Measurements from ENCODE around the gene SCMH1.

The SCMH1 gene

GRCh38 chr1:40989066-40989465 lies 253.0 kb downstream of the SCMH1 start:
- no peak overlapping the region for H3K27ac ChIP-seq (ENCODE audit: low read depth, low read length)
- H3K9ac ChIP-seq (ENCODE audit: low read length): no peak overlapping the region
- H2AFZ ChIP-seq (ENCODE audit: low read depth, low read length, severe bottlenecking): no peak overlapping the region
- no peak overlapping the region for H3K4me2 ChIP-seq (ENCODE audit: low read depth, low read length, poor library complexity, severe bottlenecking)
- no peaks in the 10 kb centered on the region for H3K9me3 ChIP-seq (ENCODE audit: insufficient read depth, low read length)
- peaks cover 3% of the 10 kb centered on the region; the same call in 1 of the 2 replicates for H4K20me1 ChIP-seq (ENCODE audit: low read depth, low read length)
- peaks cover 34% of the 10 kb centered on the region for H3K79me2 ChIP-seq (ENCODE audit: insufficient read depth, low read length)
- no peaks in the 10 kb centered on the region for H3F3A ChIP-seq (ENCODE audit: insufficient read depth)
- H3K9me2 ChIP-seq (replicated peaks; ENCODE audit: insufficient read depth, low read length): no peaks in the 10 kb centered on the region
- TF ChIP-seq EZH2phosphoT487 (conservative IDR thresholded peaks at IDR 0.05; ENCODE audit: low read length): no peak
- TF ChIP-seq CTCF (IDR thresholded peaks at IDR 0.05; ENCODE audit: insufficient read depth, low read length, poor library complexity, severe bottlenecking): no peak
- H3K27me3 ChIP-seq (ENCODE audit: low read length): no peaks in the 10 kb centered on the region
- peaks cover 66% of the 10 kb centered on the region for H3K36me3 ChIP-seq (ENCODE audit: low read length)
- no peak overlapping the region for H3K4me3 ChIP-seq (ENCODE audit: insufficient read depth, low read length, poor library complexity, severe bottlenecking)

- no peak overlapping the region for H3K9ac ChIP-seq (ENCODE audit: low read length)
- peaks cover 68% of the 10 kb centered on the region for H3K36me3 ChIP-seq (ENCODE audit: low read length)
- H3K9me2 ChIP-seq (replicated peaks; ENCODE audit: insufficient read depth, low read length): no peaks in the 10 kb centered on the region
- H3K79me2 ChIP-seq (ENCODE audit: insufficient read depth, low read length): peaks cover 42% of the 10 kb centered on the region
- no peaks in the 10 kb centered on the region for H3K9me3 ChIP-seq (ENCODE audit: insufficient read depth, low read length)
- H3K4me3 ChIP-seq (ENCODE audit: insufficient read depth, low read length, poor library complexity, severe bottlenecking): no peak overlapping the region
- H3K4me2 ChIP-seq (ENCODE audit: low read depth, low read length, poor library complexity, severe bottlenecking): no peak overlapping the region
- no peak overlapping the region for H3K27ac ChIP-seq (ENCODE audit: low read depth, low read length)
- no peak overlapping the region for H2AFZ ChIP-seq (ENCODE audit: low read depth, low read length, severe bottlenecking)
- no peaks in the 10 kb centered on the region for H3K27me3 ChIP-seq (ENCODE audit: low read length)
- H4K20me1 ChIP-seq (ENCODE audit: low read depth, low read length): peaks cover 5% of the 10 kb centered on the region; the same call in 1 of the 2 replicates
- no peaks in the 10 kb centered on the region for H3F3A ChIP-seq (ENCODE audit: insufficient read depth)
- no peak for TF ChIP-seq EZH2phosphoT487 (conservative IDR thresholded peaks at IDR 0.05; ENCODE audit: low read length)
- no peak for TF ChIP-seq CTCF (IDR thresholded peaks at IDR 0.05; ENCODE audit: insufficient read depth, low read length, poor library complexity, severe bottlenecking)
Measured at GRCh38 chr1:40988280-40988679, 253.8 kb downstream of the SCMH1 start.

GRCh38 chr1:40987439-40988276 lies 254.4 kb downstream of the SCMH1 start:
- H3K27ac ChIP-seq (ENCODE audit: low read depth, low read length): no peak overlapping the region
- H3K4me3 ChIP-seq (ENCODE audit: insufficient read depth, low read length, poor library complexity, severe bottlenecking): no peak overlapping the region
- peaks cover 68% of the 10 kb centered on the region for H3K36me3 ChIP-seq (ENCODE audit: low read length)
- H3K9me3 ChIP-seq (ENCODE audit: insufficient read depth, low read length): no peaks in the 10 kb centered on the region
- H3K79me2 ChIP-seq (ENCODE audit: insufficient read depth, low read length): peaks cover 48% of the 10 kb centered on the region
- no peak overlapping the region for H3K9ac ChIP-seq (ENCODE audit: low read length)
- H3K27me3 ChIP-seq (ENCODE audit: low read length): no peaks in the 10 kb centered on the region
- no peaks in the 10 kb centered on the region for H3F3A ChIP-seq (ENCODE audit: insufficient read depth)
- no peak for TF ChIP-seq CTCF (IDR thresholded peaks at IDR 0.05; ENCODE audit: insufficient read depth, low read length, poor library complexity, severe bottlenecking)
- no peak for TF ChIP-seq EZH2phosphoT487 (conservative IDR thresholded peaks at IDR 0.05; ENCODE audit: low read length)
- no peak overlapping the region for H2AFZ ChIP-seq (ENCODE audit: low read depth, low read length, severe bottlenecking)
- no peaks in the 10 kb centered on the region for H3K9me2 ChIP-seq (replicated peaks; ENCODE audit: insufficient read depth, low read length)
- H4K20me1 ChIP-seq (ENCODE audit: low read depth, low read length): peaks cover 12% of the 10 kb centered on the region; the same call in 1 of the 2 replicates
- H3K4me2 ChIP-seq (ENCODE audit: low read depth, low read length, poor library complexity, severe bottlenecking): no peak overlapping the region
